CD4-positive, alpha-beta memory T cell (primary cell): ENCODE measurements around the gene LRFN5. TPM values are rescaled to one million over a fixed set of nuclear protein-coding genes. Genes with fewer than 3 reads are reported as not detected.

Experiments used
- CTCF ChIA-PET: fragments of 350-600 bp; sonication (Branson Sonifier 250); formaldehyde crosslinking; loops from one replicate; lab custom pipeline; 2021; ENCODE audit warnings: inconsistent platforms; ENCODE audit not compliant: partially characterized antibody; lab: Charles Lee
- POLR2A ChIA-PET: fragments of 350-600 bp; sonication (Branson Sonifier 250); formaldehyde crosslinking; loops from one replicate; lab custom pipeline; 2021; ENCODE audit not compliant: partially characterized antibody; lab: Charles Lee
- DNase-seq, 5 donors: peaks; one replicate each; pipeline versions ENCODE4 v3.0.0 to v3.0.0-alpha.2; 2020 to 2022; ENCODE audit warnings: mixed read lengths in 1 of 5
- H3K27ac ChIP-seq: one replicate; pipeline ENCODE4 v1.7.0; 2013; ENCODE audit warnings: low read depth, low read length
- H3K27me3 ChIP-seq: 2 replicates; pipeline ENCODE4 v1.7.0; 2013; ENCODE audit warnings: mild to moderate bottlenecking, low read length, moderate library complexity; ENCODE audit not compliant: insufficient read depth
- H3K36me3 ChIP-seq: 2 replicates; pipeline ENCODE4 v1.7.0; 2013; ENCODE audit warnings: mild to moderate bottlenecking, low read length, moderate library complexity; ENCODE audit not compliant: insufficient read depth
- H3K4me1 ChIP-seq: 2 replicates; pipeline ENCODE4 v1.7.0; 2013; ENCODE audit warnings: mild to moderate bottlenecking, low read length, moderate library complexity; ENCODE audit not compliant: insufficient read depth
- H3K4me3 ChIP-seq, 2 donors: one replicate each; pipeline ENCODE4 v1.7.0; 2013; ENCODE audit warnings: low read length in 2 of 2, mild to moderate bottlenecking in 1 of 2
- H3K9me3 ChIP-seq, 2 donors: one replicate each; pipeline ENCODE4 v1.7.0; 2013; ENCODE audit warnings: low read length in 2 of 2, control low read depth in 1 of 2; ENCODE audit not compliant: control insufficient read depth in 1 of 2
- H3K27ac Mint-ChIP-seq, 7 donors: one replicate each; pipeline ENCODE4 v1.8.0; 2020 to 2021; ENCODE audit warnings: mixed read lengths in 7 of 7, mild to moderate bottlenecking in 6 of 7, inconsistent platforms in 3 of 7, moderate library complexity in 3 of 7
- H3K27me3 Mint-ChIP-seq, 2 donors: one replicate each; pipeline ENCODE4 v1.8.0; 2020 to 2021; ENCODE audit warnings: mixed read lengths in 2 of 2
- H3K36me3 Mint-ChIP-seq, 2 donors: one replicate each; pipeline ENCODE4 v1.8.0; 2020 to 2021; ENCODE audit warnings: mixed read lengths in 2 of 2, inconsistent platforms in 1 of 2, mild to moderate bottlenecking in 1 of 2
- H3K4me1 Mint-ChIP-seq, 4 donors: one replicate each; pipeline ENCODE4 v1.8.0; 2020 to 2021; ENCODE audit warnings: mixed read lengths in 4 of 4, mild to moderate bottlenecking in 1 of 4
- H3K4me3 Mint-ChIP-seq, 8 donors: one replicate each; pipeline ENCODE4 v1.8.0; 2020 to 2021; ENCODE audit warnings: mixed read lengths in 8 of 8, mild to moderate bottlenecking in 7 of 8, moderate library complexity in 6 of 8, inconsistent platforms in 3 of 8
- H3K9me3 Mint-ChIP-seq, 8 donors: one replicate each; pipeline ENCODE4 v1.8.0; 2020 to 2021; ENCODE audit warnings: mixed read lengths in 8 of 8, mild to moderate bottlenecking in 5 of 8, inconsistent platforms in 3 of 8, moderate library complexity in 1 of 8
- intact Hi-C: fragments of 100-400 bp; cut with micrococcal nuclease; formaldehyde crosslinking; loops from one replicate; pipeline ENCODE4 v1.15.1; 2023
- polyA plus RNA-seq, 2 donors: library from polyadenylated mRNA; unstranded; fragments of 300-500 nt; fragmentation: Illumina TruSeq; gene quantifications; one replicate each; pipeline ENCODE4 v1.2.3, GENCODE V29; 2021
- total RNA-seq, 2 experiments: library from RNA; stranded (reverse); gene quantifications; one replicate each; pipeline ENCODE4 v1.2.3, GENCODE V29; 2021

The LRFN5 gene
- total and polyA plus RNA-seq, 4 experiments from 2014 or later, result not detected

DNA sequence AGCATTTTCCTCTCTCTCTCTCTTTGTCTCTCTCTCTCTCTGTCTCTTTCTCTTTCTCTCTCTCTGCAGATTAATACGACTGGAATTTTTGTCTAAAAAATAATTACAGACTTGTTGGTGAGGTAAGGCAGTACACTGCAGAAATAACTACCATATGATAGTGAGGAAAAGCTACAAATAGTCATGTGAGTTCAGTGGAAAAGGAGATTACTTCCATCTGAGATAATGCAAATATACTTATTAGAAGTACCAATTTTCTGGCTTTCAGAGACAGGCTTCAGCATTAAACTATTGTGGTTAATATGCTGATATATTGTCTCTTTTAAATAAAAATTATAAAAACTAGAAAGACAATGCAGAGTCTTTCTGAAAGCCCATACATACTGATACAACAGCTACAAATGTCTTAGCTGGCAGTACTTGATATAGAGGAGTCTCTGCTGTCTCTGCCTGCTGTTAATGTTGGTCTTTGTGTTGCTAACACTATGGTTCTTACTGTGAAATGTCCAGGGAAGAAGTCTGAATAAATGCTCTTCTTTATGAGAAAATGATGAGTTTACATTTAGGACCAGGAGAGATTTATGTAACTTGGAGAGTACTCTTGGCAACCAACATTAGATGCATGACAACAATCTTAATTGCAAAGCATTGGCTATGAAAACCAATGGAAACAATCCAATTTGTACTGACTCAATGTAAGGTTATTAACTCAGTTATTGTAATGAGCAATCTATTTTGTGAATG lies 167.0 kb downstream of the LRFN5 start:
- Mint-ChIP-seq H3K36me3 (no peaks in the 10 kb centered on the region), H3K9me3 (no peaks in the 10 kb centered on the region)
- CTCF ChIA-PET, result no interaction called here

DNA sequence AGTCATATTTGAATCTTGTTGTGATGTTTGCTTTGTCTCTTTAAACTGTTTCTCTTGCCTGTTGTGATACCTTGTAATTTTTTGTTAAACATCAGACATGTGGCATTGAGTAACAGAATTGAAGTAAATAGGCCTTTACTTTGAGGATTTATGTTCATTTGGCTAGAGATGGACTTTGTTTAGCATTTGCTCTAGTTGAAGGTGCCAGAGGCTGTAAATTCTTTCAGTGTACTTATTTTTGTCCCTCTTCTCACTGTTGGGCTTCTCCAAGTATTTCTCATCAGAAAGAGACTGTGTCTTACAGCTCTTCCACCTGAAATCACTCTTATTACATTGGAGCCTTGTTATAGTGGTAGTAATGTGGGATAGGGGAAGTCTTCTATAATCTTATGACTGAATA lies 175.8 kb downstream of the LRFN5 start:
- H3K27ac Mint-ChIP-seq, result no peak overlapping the region
- no peaks in the 10 kb centered on the region for H3K27me3 Mint-ChIP-seq
- Histone ChIP-seq H3K4me1 (no peaks in the 10 kb centered on the region), H3K4me3 (no peak overlapping the region), H3K36me3 (no peaks in the 10 kb centered on the region), H3K9me3 (no peaks in the 10 kb centered on the region), H3K27me3 (no peaks in the 10 kb centered on the region), H3K27ac (no peak overlapping the region)
- no peaks in the 10 kb centered on the region for H3K9me3 Mint-ChIP-seq
- peaks cover 0 to 3% (median under 1%) of the 10 kb centered on the region in 4 donors for H3K4me1 Mint-ChIP-seq
- CTCF ChIA-PET, result no interaction called here
- intact Hi-C loops, result no loop called here
- DNase-seq, result no peak
- POLR2A ChIA-PET, result no interaction called here
- no peaks in the 10 kb centered on the region for H3K36me3 Mint-ChIP-seq
- no peak overlapping the region for H3K4me3 Mint-ChIP-seq

More for the DNA sequence above, 167.0 kb downstream of the LRFN5 start:
- Mint-ChIP-seq H3K27me3 (peaks cover 0 to 2% of the 10 kb centered on the region in 2 donors), H3K4me3 (no peak overlapping the region), H3K27ac (no peak overlapping the region), H3K4me1 (no peaks in the 10 kb centered on the region)
- Histone ChIP-seq H3K9me3 (no peaks in the 10 kb centered on the region), H3K27ac (no peak overlapping the region), H3K27me3 (no peaks in the 10 kb centered on the region), H3K4me3 (no peak overlapping the region), H3K36me3 (no peaks in the 10 kb centered on the region), H3K4me1 (no peaks in the 10 kb centered on the region)
- intact Hi-C loops, result no loop called here
- POLR2A ChIA-PET, result no interaction called here
- no peak for DNase-seq

DNA sequence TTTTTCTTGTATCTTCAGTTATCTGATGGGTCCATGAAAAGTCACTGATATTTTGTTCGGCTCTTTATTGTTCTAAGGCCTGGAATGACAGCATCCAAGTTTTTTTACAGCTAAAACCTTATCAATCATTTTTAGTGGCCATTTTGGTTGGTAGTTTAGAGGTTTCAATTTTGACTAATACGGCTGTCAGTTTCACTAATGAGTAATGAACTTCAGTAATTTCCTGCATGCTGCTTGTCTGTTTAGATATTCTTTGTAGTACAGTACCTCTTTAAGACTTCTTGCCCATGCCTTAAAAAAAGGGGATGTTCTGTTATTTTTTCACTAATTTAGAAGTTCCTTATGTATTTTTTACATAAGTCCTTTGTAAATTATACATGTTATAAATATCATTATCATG lies 176.7 kb downstream of the LRFN5 start:
- no peak overlapping the region for H3K27ac ChIP-seq
- H3K27me3 Mint-ChIP-seq, result no peaks in the 10 kb centered on the region
- CTCF ChIA-PET, result no interaction called here

DNA sequence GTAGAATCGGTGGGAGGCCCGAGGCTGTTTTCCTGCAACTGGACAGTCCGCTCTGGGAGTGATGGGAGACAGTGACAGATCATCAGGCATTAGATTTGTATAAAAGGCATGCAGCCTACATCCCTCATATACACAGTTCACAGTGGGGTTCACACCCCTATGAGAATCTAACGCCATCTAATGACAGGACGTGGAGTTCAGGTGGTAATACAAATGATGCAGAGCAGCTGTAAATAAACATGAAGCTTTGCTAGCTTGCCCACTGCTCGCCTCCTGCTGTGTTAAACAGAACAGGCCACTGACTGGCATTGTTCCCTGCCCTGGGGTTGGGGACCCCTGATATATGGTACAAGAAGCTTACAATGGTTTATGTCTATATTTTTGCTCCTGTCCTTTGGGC lies 179.0 kb downstream of the LRFN5 start:
- H3K9me3 ChIP-seq, result no peaks in the 10 kb centered on the region
- H3K4me1 Mint-ChIP-seq, result peaks cover 0 to 3% (median 0%) of the 10 kb centered on the region in 4 donors
- no peaks in the 10 kb centered on the region for H3K27me3 Mint-ChIP-seq
- POLR2A ChIA-PET, result no interaction called here
- no peaks in the 10 kb centered on the region for H3K27me3 ChIP-seq
- no peaks in the 10 kb centered on the region for H3K36me3 ChIP-seq
- H3K9me3 Mint-ChIP-seq, result no peaks in the 10 kb centered on the region
- no peak overlapping the region for H3K4me3 ChIP-seq
- intact Hi-C loops, result no loop called here
- no peaks in the 10 kb centered on the region for H3K36me3 Mint-ChIP-seq
- H3K27ac ChIP-seq, result no peak overlapping the region
- H3K4me3 Mint-ChIP-seq, result no peak overlapping the region
- CTCF ChIA-PET, result no interaction called here
- H3K4me1 ChIP-seq, result no peaks in the 10 kb centered on the region
- no peak for DNase-seq
- H3K27ac Mint-ChIP-seq, result no peak overlapping the region

More for the DNA sequence above, 176.7 kb downstream of the LRFN5 start:
- Histone ChIP-seq H3K27me3 (no peaks in the 10 kb centered on the region), H3K4me3 (no peak overlapping the region), H3K4me1 (no peaks in the 10 kb centered on the region), H3K36me3 (no peaks in the 10 kb centered on the region), H3K9me3 (no peaks in the 10 kb centered on the region)
- intact Hi-C loops, result no loop called here
- peaks cover 0 to 3% (median under 1%) of the 10 kb centered on the region in 4 donors for H3K4me1 Mint-ChIP-seq
- no peaks in the 10 kb centered on the region for H3K36me3 Mint-ChIP-seq
- no peaks in the 10 kb centered on the region for H3K9me3 Mint-ChIP-seq
- H3K4me3 Mint-ChIP-seq, result no peak overlapping the region
- no peak overlapping the region for H3K27ac Mint-ChIP-seq
- no peak for DNase-seq
- POLR2A ChIA-PET, result no interaction called here

DNA sequence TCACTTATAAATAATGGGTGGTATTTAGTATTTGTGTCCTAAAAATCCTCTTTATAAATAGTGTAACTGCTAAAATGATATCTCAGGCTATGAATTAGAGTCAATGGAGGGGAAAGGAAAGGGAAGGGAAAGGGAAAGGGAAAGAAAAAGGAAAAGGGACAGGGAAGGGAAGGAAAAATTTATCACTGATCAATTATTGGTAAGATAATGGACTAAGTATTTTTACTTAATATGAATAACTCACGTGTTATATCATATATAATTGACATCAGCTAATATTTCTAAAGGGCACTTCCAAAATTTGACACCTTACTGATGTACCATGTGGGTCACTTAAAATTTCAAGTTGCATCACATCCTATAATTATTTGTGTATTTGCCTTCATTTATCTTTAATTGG lies 193.1 kb downstream of the LRFN5 start:
- ChIA-PET POLR2A (no interaction called here), CTCF (no interaction called here)
- no peak overlapping the region for H3K4me3 ChIP-seq
- no peaks in the 10 kb centered on the region for H3K4me1 ChIP-seq
- H3K27ac ChIP-seq, result no peak overlapping the region
- intact Hi-C loops, result no loop called here
- no peak for DNase-seq
- H3K9me3 ChIP-seq, result no peaks in the 10 kb centered on the region
- H3K4me3 Mint-ChIP-seq, result no peak overlapping the region
- H3K27me3 Mint-ChIP-seq, result peaks cover 0 to 3% of the 10 kb centered on the region in 2 donors
- H3K9me3 Mint-ChIP-seq, result peaks cover 0 to 4% (median 0%) of the 10 kb centered on the region in 8 donors
- peak overlapping the region in 1 of 7 donors; percentile 59 for H3K27ac Mint-ChIP-seq
- H3K4me1 Mint-ChIP-seq, result no peaks in the 10 kb centered on the region
- H3K36me3 ChIP-seq, result no peaks in the 10 kb centered on the region
- no peaks in the 10 kb centered on the region for H3K36me3 Mint-ChIP-seq
- H3K27me3 ChIP-seq, result no peaks in the 10 kb centered on the region

DNA sequence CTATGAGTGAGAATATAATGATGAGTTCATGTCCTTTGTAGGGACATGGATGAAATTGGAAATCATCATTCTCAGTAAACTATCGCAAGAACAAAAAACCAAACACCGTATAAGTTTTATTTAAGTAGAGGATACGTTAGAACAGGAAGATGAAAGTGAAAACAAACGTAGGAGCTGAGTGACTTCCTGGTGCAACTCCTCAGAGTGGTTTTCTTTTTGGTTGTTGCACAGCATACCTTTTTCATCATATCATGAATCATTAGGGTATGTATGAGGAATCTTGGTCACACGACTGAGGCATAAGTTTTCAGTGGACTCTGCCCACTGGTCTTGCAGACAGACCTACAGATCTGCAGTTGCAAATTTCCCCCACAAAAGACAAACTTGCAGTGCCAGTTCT lies 199.0 kb downstream of the LRFN5 start:
- Histone ChIP-seq H3K27me3 (no peaks in the 10 kb centered on the region), H3K36me3 (no peaks in the 10 kb centered on the region), H3K4me3 (no peak overlapping the region), H3K27ac (no peak overlapping the region), H3K4me1 (peaks cover 10% of the 10 kb centered on the region), H3K9me3 (no peaks in the 10 kb centered on the region)
- Mint-ChIP-seq H3K36me3 (no peaks in the 10 kb centered on the region), H3K9me3 (peaks cover 0 to 3% (median under 1%) of the 10 kb centered on the region in 8 donors), H3K4me1 (peaks cover 0 to 7% (median 3%) of the 10 kb centered on the region in 4 donors), H3K27ac (peak overlapping the region in 1 of 7 donors; percentile 25), H3K27me3 (no peaks in the 10 kb centered on the region), H3K4me3 (peak overlapping the region in 5 of 8 donors; percentile 1 to 62 (median 46))
- ChIA-PET POLR2A (no interaction called here), CTCF (no interaction called here)
- intact Hi-C loops, result no loop called here
- DNase-seq, result no peak

DNA sequence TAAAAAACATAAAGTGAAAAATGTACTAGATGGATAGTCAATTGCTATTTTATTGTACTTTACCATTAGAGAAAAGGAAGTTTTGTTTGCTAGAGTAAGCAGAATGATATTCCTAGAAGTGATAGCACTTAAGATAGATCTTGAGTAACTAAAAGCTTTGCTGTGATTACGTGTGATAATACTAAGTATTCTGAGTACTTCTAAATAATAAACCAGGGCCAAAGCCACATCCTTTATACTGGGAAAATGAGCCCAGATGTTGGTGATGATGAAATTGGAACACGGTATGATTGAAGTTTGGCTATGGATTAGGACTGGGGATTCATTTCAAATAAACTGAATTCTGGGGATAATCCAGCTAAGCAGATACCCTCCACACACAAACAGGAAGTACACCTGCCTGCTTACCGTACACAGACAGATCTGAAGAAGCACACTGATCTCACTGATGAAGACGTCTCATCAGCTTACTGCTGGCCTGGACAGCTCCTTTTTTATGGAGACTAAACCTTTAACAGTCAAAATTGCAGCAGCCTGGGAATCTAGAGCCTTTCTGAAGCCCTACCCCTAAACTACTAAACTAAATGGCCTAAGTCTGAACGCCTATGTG lies 199.8 kb downstream of the LRFN5 start:
- no peak for DNase-seq
- no peaks in the 10 kb centered on the region for H3K27me3 Mint-ChIP-seq
- H3K27ac Mint-ChIP-seq, result no peak overlapping the region
- peak overlapping the region in 1 of 8 donors; percentile 23 for H3K4me3 Mint-ChIP-seq
- no peaks in the 10 kb centered on the region for H3K36me3 ChIP-seq
- CTCF ChIA-PET, result no interaction called here
- intact Hi-C loops, result no loop called here
- H3K4me1 Mint-ChIP-seq, result peaks cover 0 to 7% (median 3%) of the 10 kb centered on the region in 4 donors
- peaks cover 10% of the 10 kb centered on the region for H3K4me1 ChIP-seq
- no peaks in the 10 kb centered on the region for H3K36me3 Mint-ChIP-seq
- no peaks in the 10 kb centered on the region for H3K27me3 ChIP-seq
- peaks cover 0 to 3% (median under 1%) of the 10 kb centered on the region in 8 donors for H3K9me3 Mint-ChIP-seq
- H3K27ac ChIP-seq, result no peak overlapping the region
- POLR2A ChIA-PET, result no interaction called here
- no peak overlapping the region for H3K4me3 ChIP-seq
- no peaks in the 10 kb centered on the region for H3K9me3 ChIP-seq
